ENCODE data around the gene GRIK1. TPM values are rescaled to one million over a fixed set of nuclear protein-coding genes. Genes with fewer than 3 reads are reported as not detected.

GRIK1 gene
- total RNA-seq, 1 donor from 2014 or later: 0.39 TPM

GRCh38 chr21:29786496-29787360, 153.1 kb downstream of the GRIK1 start:
- no peak for DNase-seq (ENCODE audit: low read depth in 2 of 2)

DNA sequence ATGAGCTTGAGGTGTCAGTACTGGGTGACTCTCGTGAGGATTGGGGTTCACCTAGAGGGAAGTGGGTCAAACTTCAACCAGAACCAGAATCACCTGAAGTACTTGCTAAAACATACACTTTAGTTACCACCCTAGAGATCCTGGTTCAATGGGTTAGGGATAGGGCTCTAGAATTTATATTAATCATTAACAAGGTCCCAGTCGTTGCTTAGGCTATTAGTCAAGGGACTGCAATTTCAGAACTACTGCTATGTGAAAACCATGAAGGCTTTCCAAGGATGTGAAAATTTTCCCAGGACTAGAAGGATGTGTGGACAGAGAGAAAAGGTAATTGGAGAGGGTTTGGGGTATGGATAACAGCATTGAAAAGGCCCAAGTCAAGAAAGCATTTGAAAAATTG, 162.6 kb downstream of the GRIK1 start:
- no peak for DNase-seq (ENCODE audit: low read depth in 2 of 2)

- DNase-seq (ENCODE audit: low read depth in 2 of 2): peak in 1 of 2 donors; percentile 10
Measured at GRCh38 chr21:29775462-29775861, 164.3 kb downstream of the GRIK1 start.

DNA sequence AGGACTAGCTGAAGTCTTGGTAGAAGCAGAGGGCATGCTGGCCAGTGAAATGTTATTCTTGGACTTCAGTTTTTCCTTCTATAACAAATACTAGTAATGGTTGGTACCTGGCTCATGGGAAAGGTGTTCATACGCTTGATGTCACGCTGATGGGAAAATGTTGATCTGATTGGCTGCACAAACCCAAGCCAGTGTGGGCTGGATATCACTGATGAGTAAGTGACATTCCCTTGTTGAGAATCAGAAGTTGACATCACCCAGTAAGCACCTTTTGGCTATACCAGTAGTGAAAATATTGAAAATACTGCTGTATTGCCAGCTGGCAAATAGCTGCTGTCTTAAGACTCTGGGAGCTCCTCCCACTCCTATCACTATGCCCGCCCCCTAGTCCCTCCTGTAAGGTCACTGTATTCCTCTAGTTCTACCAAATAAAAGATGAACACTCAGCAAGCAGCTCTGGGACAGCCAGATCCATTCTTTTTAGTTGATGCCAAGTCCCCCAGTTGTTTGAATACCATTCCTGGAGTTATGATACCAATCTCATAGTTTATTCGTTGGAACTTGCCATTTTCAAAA, 168.2 kb downstream of the GRIK1 start:
- DNase-seq (ENCODE audit: low read depth in 2 of 2): no peak

GRCh38 chr21:29763674-29764073, 176.1 kb downstream of the GRIK1 start:
- DNase-seq (ENCODE audit: low read depth in 2 of 2): no peak

- DNase-seq (ENCODE audit: low read depth in 2 of 2): no peak
Measured at GRCh38 chr21:29762570-29763082, 177.2 kb downstream of the GRIK1 start.

DNA sequence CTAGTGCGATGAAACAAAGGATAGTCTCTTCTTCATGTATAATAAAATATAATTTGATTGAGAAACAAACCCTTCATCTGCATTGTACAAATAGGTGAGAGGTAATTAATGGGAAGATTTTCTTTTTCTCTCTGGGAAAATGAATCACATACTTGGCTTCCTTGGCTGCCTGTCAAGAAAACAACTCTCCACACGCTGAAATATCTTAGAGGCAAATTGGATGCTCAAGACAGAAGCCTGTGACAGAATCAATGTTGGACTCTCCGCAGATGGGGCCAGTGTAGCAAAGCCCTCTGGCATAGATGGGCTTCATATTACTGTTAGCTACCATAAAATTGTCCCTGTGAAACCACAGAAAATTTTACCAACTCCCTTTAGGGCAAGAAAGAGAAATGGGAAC, 186.6 kb downstream of the GRIK1 start:
- DNase-seq (ENCODE audit: low read depth in 2 of 2): no peak

DNA sequence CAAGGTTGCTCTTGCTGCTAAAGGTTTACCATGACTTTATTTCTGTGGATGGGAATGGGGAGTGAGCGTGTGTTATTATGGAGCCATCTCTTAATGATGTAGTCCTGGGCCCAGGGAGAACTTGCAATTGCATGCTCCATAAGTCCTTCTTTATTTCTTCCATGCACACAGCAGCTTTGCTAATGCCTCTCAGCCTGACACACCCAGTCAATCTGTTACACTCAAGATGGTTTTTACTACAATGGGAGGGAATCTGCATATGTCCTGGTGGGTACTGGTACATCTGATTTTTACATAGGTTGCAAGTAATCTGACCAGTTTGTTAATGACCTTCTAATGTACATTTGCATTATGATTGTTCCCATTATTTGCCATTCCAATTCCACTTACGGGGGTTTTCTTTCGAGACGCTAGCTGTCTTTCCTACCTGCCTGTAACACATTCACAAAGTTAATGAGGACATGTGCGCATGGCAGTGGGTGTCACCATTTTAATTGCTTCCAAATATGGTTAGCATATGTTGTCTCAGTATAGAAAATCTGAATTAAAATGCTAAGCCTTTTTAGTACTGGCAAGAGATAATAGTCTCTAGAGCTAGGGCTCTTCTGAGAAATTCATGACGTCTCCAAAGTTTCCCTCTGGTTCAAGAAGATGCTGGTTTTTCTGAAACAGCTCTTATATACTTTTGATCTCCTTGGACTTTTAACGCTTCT, 188.2 kb downstream of the GRIK1 start:
- DNase-seq (ENCODE audit: low read depth in 2 of 2): no peak

DNA sequence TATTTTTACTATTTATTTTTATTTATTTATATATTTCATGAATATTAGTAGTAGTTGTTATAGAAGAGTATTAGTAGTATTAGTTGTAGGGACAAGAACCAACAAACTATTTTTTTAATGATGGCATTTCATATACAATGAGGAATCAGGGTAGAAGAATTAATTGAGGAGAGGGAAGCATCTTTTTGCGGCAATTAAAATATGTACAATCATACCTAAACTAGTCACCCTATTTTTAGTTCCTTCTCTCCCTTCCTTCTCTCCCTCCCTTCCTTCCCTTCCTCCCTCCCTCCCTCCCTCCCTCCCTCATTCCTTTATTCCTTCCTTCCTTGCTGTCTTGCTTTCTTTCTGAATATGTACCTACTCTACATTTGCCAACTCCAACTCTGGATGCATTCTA, 189.8 kb downstream of the GRIK1 start:
- no peak for DNase-seq (ENCODE audit: low read depth in 2 of 2)

GRCh38 chr21:29749223-29749622, 190.6 kb downstream of the GRIK1 start:
- DNase-seq (ENCODE audit: low read depth in 2 of 2): no peak

- no peak for DNase-seq (ENCODE audit: low read depth in 2 of 2)
Measured at GRCh38 chr21:29748391-29749167, 191.2 kb downstream of the GRIK1 start.

GRCh38 chr21:29741761-29742160, 198.0 kb downstream of the GRIK1 start:
- DNase-seq (ENCODE audit: low read depth in 2 of 2): no peak

DNA sequence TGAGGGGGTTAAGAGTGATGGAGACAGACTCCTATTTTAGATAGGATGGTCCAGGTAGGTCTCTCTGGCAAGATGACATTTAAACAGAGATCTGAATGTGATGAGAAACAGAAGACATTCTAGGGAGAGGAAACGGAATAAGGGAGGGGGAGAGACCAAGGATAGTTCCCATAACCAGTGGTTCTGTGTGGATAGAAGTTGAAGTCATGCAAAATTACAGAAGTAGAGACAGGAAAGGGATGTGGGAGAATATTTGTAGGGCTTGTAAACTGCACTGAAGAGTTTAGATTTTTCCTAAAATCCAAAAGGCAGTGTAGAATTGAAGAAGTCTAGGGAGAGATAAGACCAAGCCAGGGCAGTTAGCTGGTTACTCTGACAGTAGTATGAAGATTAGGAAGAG, 200.6 kb downstream of the GRIK1 start:
- no peak for DNase-seq (ENCODE audit: low read depth in 2 of 2)

GRCh38 chr21:29738730-29739129, 201.1 kb downstream of the GRIK1 start:
- DNase-seq (ENCODE audit: low read depth in 2 of 2): no peak

DNA sequence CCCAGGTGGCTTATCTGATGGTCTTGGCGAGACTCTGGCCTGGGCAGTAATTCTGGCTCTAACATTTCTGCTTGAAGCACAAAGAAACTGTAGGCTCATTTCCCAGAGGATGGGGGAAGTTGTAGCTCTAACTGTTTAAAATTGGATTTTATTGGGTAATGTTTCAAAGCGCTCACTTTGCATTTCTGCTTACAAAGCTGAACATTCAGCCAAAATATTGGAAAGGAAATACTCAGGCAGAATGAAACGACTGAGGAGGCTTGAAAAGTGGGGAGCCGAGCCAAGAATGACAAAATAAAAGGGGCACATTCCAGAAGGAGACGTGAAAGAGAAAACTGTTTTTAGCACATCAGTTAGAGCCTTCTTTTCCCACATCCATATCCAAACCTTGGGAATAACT, 202.6 kb downstream of the GRIK1 start:
- DNase-seq (ENCODE audit: low read depth in 2 of 2): no peak

GRCh38 chr21:29730281-29730680, 209.5 kb downstream of the GRIK1 start:
- no peak for DNase-seq (ENCODE audit: low read depth in 2 of 2)

DNA sequence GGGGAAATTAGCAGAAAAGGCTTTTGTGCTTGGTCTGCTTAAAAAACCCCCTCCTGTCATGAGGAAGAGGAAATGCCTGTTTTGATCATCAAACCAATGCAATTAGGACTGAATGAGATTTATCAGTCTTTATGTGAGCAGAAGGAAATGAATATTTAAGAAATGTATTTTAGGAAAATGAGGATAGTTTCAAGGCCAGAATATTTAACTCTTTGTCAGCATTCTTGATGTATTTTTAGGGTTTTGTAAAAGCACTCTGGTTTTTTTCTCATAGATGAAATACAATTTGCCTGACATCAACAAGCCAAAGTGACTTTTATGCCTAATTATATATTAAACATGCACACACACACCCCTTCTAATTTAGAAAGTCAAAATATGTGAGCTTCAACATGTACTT, 213.8 kb downstream of the GRIK1 start:
- no peak for DNase-seq (ENCODE audit: low read depth in 2 of 2)

GRCh38 chr21:29725025-29725736, 214.6 kb downstream of the GRIK1 start:
- DNase-seq (ENCODE audit: low read depth in 2 of 2): no peak

GRCh38 chr21:29721964-29722363, 217.8 kb downstream of the GRIK1 start:
- DNase-seq (ENCODE audit: low read depth in 2 of 2): no peak

GRCh38 chr21:29721221-29721620, 218.6 kb downstream of the GRIK1 start:
- no peak for DNase-seq (ENCODE audit: low read depth in 2 of 2)

- DNase-seq (ENCODE audit: low read depth in 2 of 2): no peak
Measured at GRCh38 chr21:29719521-29719920, 220.3 kb downstream of the GRIK1 start.

Measured in dermis microvascular lymphatic vessel endothelial cell (primary cell).